Measurements from ENCODE around the gene TACC2. TPM values are rescaled to one million over a fixed set of nuclear protein-coding genes. Genes with fewer than 3 reads are reported as not detected.

TACC2 gene
- total RNA-seq, 1 donor from 2014 or later: 11.2 TPM

DNA sequence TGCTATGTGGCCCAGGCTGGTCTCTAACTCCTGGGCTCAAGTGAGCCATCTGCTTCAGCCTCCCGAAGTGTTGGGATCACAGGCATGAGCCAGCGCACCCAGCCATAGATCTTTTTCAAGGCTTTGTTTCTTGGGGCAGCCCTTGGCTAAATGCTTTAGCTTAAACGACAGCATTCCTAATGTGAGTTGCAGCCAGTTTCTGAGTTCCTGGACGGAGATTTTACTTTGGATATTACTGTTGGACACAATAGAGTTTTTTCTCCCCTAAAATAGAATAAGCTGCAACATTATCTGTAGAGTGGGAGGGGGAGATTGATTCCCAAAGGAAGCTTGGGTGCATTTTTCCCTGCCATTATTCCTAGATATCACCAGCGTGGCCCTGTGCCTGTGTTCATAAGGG is 179.1 kb downstream of the TACC2 start:
- DNase-seq (ENCODE audit: low read depth): no peak

DNA sequence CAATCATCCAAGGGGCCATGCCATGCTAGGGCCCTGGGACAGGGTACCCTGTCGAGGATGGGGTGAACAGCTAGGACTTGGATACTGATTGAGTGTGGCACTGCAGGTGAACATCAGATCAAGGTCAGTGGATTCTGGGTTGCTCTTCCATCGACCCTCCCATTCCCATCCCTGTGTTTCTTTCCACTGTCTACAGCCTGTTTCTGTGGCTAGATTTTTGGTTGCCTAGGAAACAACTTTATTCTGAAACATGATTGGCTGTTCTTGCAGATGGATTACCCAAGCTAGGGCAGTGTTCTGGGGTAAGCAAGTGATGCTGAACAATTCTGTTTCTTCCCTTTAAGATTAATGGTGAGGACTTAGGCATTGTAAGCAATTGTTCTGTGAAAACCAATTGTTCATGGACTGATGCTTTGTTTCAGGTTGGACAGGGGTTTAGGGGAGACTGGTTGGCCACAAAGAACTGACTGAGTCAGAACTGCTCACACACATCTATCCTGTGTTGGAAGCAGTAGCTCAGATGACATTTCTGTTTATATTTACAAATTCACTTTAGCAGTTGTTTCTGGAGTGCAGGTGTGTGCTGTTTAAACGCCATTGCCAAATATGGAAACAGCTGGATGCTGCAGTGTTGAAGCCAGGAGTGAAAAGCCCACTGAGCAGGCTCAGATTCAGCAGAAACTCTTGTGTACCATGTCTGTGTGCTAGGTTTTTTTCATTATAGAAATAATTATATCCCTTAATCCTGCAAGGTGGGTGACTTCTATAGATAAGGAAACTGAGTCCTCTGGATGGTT is 179.8 kb downstream of the TACC2 start:
- DNase-seq (ENCODE audit: low read depth): no peak

GRCh38 chr10:122170802-122171201 is 181.8 kb downstream of the TACC2 start:
- DNase-seq (ENCODE audit: low read depth): no peak

DNA sequence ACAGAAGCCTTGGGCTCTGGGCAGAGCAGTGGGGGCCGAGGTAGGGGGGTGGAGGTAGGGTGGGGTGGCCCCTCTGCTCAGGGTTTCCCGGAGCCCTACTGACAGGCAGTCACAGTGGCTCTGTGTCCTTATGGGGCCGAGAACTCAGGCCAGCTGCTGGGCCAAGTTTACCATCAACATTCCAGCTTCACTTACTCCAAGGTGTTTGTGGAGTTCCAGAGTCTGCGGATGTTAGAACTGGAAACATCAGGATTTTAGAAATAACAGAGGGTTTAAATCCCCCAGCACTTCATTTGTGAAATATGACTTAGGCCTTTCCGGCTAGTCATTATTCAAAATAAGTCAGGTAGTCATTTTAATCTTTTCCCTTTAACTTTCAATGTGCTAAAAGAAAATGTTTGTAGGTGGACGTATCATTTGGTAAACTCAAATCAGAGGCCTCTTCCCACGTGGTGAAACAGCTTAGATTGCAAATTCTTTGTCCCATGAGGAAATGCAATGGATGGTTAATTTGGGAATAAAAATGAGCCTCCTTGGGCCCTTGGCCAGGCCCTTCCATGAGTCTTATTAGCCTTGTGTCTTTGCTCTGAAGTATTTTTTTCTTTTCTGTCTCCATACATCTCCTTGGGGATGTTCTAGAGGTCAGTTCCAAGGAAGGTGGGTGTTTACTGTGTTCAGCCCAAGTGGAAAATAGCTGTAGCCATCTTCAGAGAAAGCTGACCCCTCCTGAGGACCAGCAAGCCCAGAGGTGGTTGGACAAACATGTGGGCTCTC is 182.5 kb downstream of the TACC2 start:
- no peak for DNase-seq (ENCODE audit: low read depth)

- DNase-seq (ENCODE audit: low read depth): no peak
Observed at GRCh38 chr10:122172361-122173008, 183.5 kb downstream of the TACC2 start.

DNA sequence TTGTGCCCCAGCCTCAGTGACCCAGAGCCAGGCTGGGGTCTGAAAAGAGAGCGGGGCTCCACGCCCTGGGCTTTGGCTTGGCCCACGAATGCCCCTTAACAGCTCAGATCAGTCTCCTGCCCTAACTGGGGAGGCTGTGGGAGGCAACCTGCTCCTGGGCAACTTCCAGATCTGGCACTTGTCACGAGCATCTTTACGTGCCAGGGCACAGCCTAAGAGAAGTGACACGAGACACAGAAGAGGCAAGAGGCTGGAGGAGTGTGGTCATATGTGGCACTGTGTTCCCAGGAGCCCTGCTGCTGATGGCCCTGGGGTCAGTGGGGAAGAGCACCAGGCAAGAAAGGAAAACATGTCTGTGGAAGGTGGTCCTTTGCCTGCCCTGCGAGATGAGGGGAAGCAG is 184.4 kb downstream of the TACC2 start:
- no peak for DNase-seq (ENCODE audit: low read depth)

DNA sequence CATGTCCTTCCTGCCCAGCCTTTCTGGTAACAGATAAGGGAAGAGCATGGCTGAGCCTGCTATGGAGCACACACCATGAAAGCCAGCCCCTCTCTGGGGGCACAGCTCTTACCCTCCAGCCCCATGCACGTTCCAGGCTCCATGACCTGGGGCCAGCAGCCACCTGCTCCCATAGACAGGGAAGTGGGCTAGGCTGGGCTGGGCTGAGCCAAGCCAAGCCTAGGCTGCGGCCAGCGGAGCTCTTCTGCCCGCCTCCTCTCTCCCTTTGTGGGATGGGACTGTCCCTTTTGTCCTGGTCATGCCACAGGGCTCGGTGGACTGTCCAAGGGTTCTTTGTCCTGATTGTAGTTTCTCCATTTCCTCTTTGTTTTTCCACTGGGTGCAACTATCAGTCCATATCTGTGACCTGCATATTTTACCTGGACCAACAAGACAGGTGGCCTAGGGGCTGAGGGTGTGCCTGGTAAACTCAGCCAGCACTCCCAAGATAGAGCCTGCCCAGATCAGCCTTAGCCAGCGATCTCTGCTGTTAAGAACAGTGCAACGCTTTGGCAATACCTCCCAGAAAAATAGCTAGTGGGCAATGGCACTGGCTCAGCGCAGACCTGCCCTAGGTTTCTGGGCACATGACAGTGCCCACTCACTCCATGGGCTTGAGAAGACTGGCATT is 184.9 kb downstream of the TACC2 start:
- DNase-seq (ENCODE audit: low read depth): no peak

GRCh38 chr10:122176232-122177213 is 187.6 kb downstream of the TACC2 start:
- DNase-seq (ENCODE audit: low read depth): no peak

DNA sequence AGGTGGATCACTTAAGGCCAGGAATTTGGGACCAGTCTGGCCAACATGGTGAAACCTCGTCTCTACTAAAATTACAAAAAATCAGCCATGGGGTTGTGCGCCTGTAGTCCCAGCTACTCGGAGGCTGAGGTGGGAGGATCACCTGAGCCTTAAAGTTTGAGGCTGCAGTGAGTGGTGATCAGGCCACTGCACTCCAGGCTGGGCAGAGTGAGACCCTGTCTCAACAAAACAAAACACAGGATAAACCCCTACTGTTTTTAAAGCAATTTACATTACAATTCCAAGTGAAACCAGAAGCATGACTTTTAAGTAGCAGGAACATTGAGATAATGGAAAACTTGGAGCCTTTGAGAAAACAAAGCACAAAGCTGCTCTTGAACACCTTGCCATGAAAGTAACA is 189.7 kb downstream of the TACC2 start:
- DNase-seq (ENCODE audit: low read depth): no peak

- peak; percentile 63 for DNase-seq (ENCODE audit: low read depth)
Observed at GRCh38 chr10:122181041-122181732, 192.2 kb downstream of the TACC2 start.

DNA sequence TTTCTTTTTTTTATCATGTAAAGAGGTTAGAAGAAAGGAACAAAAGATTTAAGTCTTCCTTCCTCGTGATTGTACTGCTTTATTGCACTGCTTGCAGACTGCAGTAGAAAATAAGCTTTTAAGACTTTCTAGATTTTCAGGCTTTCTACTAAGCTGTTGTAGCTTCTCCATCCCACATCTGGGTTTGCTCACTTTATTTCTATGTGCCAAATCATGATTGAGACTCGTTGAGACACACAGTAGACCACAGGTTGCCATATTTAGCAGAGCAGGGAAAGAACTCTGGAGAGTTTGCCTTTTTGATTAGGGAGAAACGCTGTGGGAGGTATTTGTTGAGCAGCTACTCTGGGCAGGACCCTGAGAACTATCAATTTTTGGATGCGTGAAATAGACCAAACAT is 192.9 kb downstream of the TACC2 start:
- no peak for DNase-seq (ENCODE audit: low read depth)

DNA sequence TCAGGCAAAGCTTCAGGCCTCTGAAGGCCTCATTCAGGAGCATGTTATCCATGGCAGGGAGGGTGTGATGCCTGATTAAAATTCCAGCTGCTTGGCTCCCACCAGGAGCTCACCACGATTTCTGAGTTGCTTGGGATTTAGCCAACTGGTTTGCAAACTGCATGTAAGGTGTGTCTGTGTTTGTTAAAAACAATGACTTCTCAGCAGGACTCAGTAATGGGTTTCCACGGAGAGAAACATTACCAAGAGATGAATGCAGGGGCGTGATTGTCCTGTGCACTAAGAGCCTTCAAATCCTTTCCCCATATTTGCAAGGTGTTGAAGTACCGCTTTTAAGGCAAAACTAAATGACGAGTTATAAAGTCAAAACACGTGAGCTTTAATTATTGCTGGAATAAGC is 193.3 kb downstream of the TACC2 start:
- DNase-seq (ENCODE audit: low read depth): peak; percentile 70

DNA sequence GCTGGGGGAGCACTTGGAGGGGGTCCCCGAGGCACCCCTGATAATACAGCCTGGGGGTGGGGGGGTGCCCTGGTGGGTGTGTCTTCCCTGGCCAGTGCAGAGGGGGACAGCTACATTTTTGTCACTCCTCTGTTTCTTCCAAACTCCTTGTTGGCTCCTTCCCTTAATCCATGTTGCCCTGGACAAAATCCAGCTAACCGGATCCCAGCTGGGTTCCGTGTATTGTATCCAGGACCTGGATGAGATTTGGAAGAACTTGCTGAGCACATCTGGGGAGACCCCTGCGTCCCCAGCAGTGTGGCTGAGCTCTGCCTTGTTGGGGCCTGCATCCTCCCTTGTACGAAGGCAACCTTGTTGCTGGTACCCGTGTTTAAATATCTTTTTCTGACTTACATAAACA is 195.3 kb downstream of the TACC2 start:
- no peak for DNase-seq (ENCODE audit: low read depth)

DNA sequence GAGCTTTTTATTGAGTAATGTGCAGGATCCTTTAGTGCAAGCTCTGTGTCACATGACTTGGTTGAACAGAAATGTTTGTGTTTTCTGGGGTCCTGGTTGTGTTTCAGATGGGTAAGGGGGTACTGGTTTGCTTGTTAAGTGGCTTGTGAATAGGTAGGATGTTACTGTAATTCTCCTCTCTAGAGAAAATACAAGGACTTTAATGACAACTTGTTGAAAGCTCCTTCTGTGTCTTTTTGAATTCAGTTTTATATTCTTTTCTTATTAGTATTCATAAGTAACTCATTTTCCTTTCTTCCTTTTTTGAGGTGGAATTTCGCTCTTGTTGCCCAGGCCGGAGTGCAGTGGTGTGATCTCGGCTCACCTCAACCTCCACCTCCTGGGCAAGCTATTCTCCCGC is 196.7 kb downstream of the TACC2 start:
- no peak for DNase-seq (ENCODE audit: low read depth)

DNA sequence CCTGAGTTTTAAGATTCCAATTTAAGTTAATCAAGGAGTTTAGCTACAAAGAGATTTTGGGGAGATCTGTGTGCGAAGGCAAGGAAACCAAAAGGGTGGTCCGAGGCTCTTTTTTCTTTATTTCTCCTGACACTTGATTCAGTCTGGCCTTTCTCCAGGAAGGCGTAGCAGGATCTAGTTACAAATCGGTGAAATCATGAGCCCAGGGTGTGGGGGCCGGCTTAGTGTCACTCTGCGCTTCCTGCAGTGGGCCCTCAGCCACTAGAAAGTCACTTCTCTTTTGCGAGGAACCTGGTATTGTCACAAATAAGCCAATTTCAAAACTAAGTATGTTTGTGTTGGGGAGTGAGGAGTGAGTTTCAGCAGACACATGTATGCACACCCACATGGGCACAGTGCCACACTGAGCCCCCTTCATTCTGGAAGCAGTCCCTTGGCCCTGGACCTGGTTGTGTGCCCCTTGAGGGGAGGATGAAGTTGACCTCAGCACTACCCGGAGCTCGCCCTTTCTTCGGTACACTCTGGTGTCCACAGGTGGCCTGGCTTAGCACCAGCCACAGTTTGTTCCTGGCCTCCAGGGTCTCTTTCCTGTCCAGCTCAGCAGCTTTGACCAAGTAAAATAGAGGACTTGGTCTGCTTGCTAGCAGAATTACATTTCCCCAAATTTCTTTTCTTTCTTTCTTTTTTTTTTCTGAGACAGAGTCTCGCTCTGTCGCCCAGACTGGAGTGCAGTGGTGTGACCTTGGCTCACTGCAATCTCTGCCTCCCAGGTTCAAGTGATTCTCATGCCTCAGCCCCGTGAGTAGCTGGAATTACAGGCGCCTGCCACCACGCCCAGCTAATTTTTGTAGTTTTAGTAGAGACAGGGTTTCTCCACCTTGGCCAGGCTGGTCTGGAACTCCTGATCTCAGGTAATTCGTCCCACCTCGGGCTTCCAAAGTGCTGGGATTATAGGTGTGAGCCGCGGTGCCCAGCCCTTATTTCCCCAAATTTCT is 198.2 kb downstream of the TACC2 start:
- DNase-seq (ENCODE audit: low read depth): no peak

DNA sequence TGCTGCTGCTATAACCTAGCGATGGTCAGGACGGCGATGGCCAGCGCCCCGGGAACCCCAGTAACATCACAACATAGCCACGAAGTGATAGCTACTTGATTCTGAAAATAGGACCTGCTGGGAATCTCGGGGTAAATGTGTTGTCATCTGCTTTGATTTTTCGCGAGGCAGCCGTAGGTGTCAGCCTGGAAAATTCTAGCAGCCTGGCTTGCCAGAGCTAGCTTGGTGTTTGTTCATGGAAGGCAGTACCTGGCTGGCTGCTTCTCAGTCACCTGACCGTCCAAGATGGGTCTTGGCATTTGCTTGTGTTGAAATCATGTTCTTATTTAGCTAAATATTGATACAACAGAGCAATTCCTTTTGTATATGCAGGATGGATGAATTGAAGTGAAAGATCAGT is 199.7 kb downstream of the TACC2 start:
- no peak for DNase-seq (ENCODE audit: low read depth)

GRCh38 chr10:122189185-122189584 is 200.2 kb downstream of the TACC2 start:
- no peak for DNase-seq (ENCODE audit: low read depth)

DNA sequence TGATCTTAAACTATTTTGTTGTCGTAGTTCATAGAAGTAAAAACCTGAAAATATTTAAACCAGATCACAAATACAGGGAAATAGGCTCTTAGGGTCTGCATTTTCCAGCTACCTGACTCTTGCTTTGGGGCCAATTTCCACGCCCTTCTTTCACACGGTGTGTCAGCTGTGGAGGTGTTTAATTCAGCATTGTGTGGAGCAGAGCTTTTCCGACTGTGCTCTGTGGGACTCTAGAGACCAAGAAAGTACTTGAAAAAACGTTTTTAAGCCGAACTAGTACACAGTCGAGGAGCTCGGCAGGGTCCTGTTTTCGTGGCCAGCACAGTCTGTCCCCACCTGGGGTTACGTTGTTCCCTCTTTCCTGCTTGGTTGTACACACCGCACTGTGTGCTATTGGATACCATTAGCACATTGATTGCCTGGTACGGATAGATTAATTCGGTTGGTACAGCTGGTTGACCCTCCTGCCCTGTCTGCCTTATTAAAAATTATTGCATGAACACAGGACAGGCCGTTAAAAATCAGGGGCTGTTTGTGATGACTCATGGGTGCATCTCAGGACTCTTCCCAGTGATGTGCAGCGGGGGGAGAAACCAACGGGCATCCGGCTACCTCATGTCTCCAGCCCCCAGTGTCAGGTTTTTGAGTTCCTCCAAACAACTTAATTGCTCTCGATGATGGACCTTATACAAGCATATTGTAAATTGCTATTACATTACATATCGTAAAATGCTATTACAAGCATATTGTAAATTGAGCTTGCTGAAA is 201.4 kb downstream of the TACC2 start:
- DNase-seq (ENCODE audit: low read depth): no peak
